Mononuclear cell (primary cell): ENCODE data around the gene FAH. TPM values are rescaled to one million over a fixed set of nuclear protein-coding genes. Genes with fewer than 3 reads are reported as not detected.

Experiments
- H3K27me3 ChIP-seq: 2 replicates; pipeline ENCODE4 v1.6.0; 2011; ENCODE audit warnings: low read length, control low read depth; ENCODE audit not compliant: insufficient read depth
- H3K4me1 ChIP-seq: 2 replicates; pipeline ENCODE4 v1.5.1; 2011; ENCODE audit warnings: mild to moderate bottlenecking, low read length, control low read depth; ENCODE audit not compliant: insufficient read depth
- H3K4me3 ChIP-seq: 2 replicates; pipeline ENCODE4 v1.5.1; 2011; ENCODE audit warnings: mild to moderate bottlenecking, low read length, moderate library complexity
- H3K9me3 ChIP-seq: 2 replicates; pipeline ENCODE4 v1.5.1; 2011; ENCODE audit warnings: low read depth, mild to moderate bottlenecking, control low read depth, low read length
- total RNA-seq: library from RNA; depleted of rRNA; stranded (reverse); fragments of >200 nt; gene quantifications from one replicate; pipeline ENCODE4 v1.2.3, GENCODE V29; 2012

The FAH gene
- total RNA-seq, 1 donor, result 4.8 TPM

DNA sequence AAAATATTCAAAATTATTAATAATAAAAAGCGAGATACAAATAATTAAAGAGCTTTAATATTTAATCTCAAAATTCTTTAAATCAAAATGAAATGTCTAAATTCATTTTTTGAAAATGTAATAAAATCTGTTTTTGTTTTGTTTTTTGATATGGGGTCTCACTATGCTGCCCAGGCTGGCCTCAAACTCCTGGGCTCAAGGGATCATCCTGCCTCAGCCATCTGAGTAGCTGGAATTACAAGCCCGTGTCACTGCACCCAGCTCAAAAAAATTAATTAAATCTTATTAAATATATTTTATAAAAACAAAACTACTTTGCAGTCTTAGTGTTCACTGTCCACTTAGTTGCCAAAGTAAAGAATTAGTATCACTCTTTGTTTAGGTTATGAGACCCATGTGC is 38.4 kb downstream of the FAH start:
- H3K4me1 ChIP-seq, result no peaks in the 10 kb centered on the region

DNA sequence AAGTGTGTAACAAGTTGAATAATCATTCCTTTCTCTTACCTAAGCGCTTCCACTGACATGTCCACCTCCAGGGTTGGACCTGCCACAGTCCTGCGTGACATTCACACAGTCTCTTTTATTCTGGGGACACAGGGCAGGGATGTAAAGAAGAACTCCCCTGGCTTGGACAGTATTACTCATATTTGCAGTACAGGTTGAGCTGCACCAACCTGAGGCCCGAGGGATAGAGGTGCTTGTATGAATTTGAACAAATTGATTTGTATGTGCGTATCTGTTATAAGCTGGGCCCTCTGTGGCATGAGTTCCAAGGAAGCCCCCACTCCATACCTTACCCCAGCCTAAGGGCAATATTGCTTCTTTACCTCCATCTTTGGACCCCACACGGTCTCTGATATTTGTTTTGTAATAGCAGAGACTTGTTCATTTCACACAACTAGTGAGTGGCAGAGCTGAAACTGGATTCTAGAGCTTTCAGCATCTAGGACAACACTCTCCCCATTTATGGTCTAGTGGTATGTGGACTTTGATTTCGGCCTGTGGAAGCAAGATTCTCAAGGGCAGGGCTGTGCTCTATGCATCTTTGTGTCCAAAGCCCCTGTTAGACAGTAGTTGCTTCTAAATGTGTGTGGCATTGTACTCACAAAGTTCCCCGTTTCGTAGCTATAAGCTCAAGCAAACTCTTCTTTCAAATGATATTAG is 39.2 kb downstream of the FAH start:
- Histone ChIP-seq H3K4me1 (no peaks in the 10 kb centered on the region), H3K4me3 (no peak overlapping the region), H3K9me3 (no peaks in the 10 kb centered on the region), H3K27me3 (no peaks in the 10 kb centered on the region)

More for the DNA sequence above, 38.4 kb downstream of the FAH start:
- no peaks in the 10 kb centered on the region for H3K27me3 ChIP-seq
- no peaks in the 10 kb centered on the region for H3K9me3 ChIP-seq
- no peak overlapping the region for H3K4me3 ChIP-seq

GRCh38 chr15:80194186-80194585 is 41.4 kb downstream of the FAH start:
- Histone ChIP-seq H3K27me3 (no peaks in the 10 kb centered on the region), H3K4me1 (no peaks in the 10 kb centered on the region), H3K4me3 (no peak overlapping the region), H3K9me3 (no peaks in the 10 kb centered on the region)

DNA sequence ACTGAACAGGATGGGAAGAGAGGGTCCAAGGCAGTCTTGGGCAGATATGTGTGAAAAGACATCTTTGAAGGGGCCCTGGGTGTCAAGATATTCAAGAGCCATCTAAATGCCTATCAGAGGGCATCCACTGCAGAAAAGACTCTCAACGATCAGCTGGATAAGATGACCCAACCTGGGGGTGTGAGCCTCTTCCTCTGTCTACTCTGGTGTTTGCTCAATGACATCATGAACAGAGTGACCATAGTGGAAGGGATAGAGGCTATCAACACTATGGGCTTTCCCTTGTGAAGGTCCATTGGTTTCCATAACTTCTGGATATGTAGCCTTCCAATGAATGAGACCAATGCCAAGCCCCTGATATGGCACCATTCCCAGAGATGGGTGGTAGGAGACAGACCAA is 42.1 kb downstream of the FAH start:
- Histone ChIP-seq H3K27me3 (no peaks in the 10 kb centered on the region), H3K4me1 (no peaks in the 10 kb centered on the region), H3K9me3 (no peaks in the 10 kb centered on the region), H3K4me3 (no peak overlapping the region)

DNA sequence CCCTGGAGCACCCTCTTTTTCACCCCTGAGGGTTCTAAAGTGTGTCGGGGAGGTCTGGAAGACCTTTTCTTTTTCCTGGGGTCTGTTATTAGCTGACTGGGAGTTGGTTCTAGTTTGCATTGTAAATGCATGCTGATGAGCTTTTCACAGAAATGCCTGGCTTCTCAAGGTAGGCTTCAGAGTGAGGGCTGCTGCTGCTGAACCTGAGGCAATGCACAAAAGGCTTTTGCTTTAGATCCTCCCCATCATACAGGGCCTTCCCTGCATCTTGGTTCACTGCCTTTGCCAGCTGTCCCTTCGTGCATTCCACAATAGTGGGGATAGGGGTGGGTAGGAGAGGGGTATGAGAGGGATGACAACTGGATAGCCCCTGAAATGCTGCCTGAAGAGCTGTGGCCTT is 46.6 kb downstream of the FAH start:
- H3K27me3 ChIP-seq, result no peaks in the 10 kb centered on the region
- no peaks in the 10 kb centered on the region for H3K9me3 ChIP-seq
- H3K4me1 ChIP-seq, result no peaks in the 10 kb centered on the region
- H3K4me3 ChIP-seq, result no peak overlapping the region

DNA sequence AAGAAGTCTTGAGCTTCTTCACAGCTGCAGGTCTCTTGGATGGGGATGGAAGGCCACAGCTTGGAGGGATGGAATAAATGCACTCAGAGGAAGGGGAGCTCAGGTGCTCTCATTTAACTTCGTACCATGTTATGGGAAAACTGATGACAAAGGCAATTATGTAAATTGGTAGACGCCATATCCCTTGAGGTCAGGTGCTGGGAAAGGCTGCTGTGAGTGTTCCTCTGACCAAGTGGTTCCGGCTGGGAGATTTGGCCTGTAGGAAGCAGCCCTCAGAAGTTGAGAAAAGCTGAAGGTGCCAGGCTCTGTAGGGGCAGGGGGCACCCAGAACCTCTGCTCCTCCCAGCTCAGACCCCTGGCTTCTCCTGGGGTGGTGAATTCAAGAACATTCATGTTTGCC is 47.1 kb downstream of the FAH start:
- no peaks in the 10 kb centered on the region for H3K27me3 ChIP-seq
- H3K4me1 ChIP-seq, result no peaks in the 10 kb centered on the region

DNA sequence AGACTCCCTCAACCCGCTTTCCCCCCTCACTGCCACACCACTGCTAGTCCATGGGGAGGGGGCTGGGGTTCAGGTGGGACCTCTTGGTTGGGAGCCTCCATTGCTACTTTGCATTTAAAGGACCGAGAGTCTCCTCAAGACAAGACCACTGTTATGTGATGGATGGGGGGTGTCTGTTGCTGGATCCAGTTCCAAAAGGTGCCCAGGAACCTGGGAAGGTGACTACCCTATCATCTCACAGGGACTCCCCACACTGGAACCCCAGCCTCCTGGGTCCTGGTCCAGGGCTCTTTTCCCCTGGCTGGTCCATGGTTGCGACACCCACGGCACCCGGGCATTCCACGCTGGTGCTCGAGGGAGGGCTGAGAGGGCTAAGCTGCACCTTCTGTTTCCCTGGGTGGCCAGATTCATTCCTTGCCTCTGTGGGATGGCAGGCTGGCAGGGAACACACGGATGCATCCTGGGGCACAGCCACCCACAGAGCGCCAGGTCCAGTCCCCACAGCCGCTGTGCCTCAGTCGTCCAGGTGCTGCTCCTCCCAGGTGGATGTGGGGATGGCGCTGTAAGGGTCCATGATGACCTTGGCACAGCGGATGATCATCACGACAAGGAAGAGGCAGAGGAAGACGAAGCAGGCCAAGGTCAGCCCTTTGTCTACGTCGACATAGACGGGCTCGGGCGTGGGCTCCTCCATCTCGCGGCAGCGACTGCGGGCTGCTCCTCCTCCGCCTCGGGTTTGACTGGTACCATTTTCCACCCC is 48.6 kb downstream of the FAH start:
- H3K4me1 ChIP-seq, result no peaks in the 10 kb centered on the region
- peaks cover under 1% of the 10 kb centered on the region for H3K27me3 ChIP-seq
- H3K4me3 ChIP-seq, result no peak overlapping the region
- no peaks in the 10 kb centered on the region for H3K9me3 ChIP-seq

More for the DNA sequence above, 47.1 kb downstream of the FAH start:
- Histone ChIP-seq H3K9me3 (no peaks in the 10 kb centered on the region), H3K4me3 (no peak overlapping the region)

DNA sequence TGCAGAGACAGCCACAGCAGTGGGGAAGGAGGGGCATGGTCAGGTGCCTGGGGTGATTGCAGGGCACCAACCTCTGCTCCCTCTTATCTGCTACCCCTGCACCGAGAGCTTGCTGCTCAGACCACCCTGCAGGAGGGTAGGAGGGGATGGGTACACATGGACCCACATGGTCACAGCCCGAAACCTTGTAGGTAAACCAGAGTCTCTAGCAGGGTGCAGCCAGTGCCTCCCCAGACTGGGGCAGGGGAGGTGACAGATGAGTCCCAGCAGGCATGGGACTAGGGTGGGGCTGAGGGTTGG is 49.2 kb downstream of the FAH start:
- Histone ChIP-seq H3K9me3 (no peaks in the 10 kb centered on the region), H3K27me3 (peaks cover 6% of the 10 kb centered on the region), H3K4me1 (no peaks in the 10 kb centered on the region), H3K4me3 (no peak overlapping the region)

GRCh38 chr15:80202641-80203360 is 50.0 kb downstream of the FAH start:
- Histone ChIP-seq H3K27me3 (peaks cover 12% of the 10 kb centered on the region), H3K9me3 (no peaks in the 10 kb centered on the region), H3K4me3 (no peak overlapping the region), H3K4me1 (no peaks in the 10 kb centered on the region)

DNA sequence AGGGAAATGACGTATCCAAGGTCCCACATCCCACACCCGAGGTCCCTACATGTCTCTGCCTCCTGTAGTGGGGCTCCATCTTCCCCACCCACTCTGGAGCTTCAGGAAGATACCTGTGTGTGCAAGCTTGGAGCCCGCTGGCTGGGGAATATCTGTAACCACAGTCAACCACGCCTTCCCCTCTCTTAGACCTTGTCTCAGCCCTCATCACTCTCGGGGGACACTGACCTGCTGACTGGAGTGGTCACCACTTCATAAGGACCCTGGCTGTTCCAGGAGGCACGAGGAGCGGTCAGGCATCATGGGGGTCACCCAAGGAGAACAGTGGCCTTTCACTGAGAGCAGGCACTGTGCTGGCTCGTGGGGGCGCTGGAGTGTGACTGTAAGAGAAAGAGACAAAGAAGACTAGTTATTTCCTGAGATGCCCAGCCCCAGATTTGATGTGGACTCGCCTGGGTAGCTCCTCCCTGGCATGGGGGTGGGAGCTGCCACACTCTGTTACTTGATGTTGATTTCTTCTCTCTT is 50.6 kb downstream of the FAH start:
- no peaks in the 10 kb centered on the region for H3K9me3 ChIP-seq
- H3K4me3 ChIP-seq, result no peak overlapping the region
- no peaks in the 10 kb centered on the region for H3K4me1 ChIP-seq
- peaks cover 12% of the 10 kb centered on the region for H3K27me3 ChIP-seq

DNA sequence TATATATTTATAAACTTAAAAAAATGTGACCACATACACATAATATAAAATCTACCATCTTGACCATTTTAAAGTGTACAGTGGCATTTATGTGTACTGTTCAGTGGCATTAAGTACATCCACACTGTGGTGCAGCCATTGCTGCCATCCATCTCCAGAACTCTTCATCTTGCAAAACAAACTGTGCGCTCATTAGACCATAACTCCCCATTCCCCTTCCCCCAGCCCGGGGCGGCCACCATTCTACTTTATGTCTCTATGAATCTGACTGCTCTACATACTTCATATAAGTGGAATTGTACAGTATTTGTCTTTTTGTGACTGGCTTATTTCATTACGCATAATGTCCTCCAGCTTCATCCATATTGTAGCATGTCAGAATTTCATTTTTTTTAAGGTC is 51.4 kb downstream of the FAH start:
- H3K4me1 ChIP-seq, result no peaks in the 10 kb centered on the region

GRCh38 chr15:80207887-80208286 is 55.1 kb downstream of the FAH start:
- Histone ChIP-seq H3K27me3 (peaks cover 14% of the 10 kb centered on the region), H3K4me3 (no peak overlapping the region), H3K4me1 (peaks cover 8% of the 10 kb centered on the region), H3K9me3 (no peaks in the 10 kb centered on the region)

More for the DNA sequence above, 51.4 kb downstream of the FAH start:
- Histone ChIP-seq H3K4me3 (no peak overlapping the region), H3K9me3 (no peaks in the 10 kb centered on the region), H3K27me3 (peaks cover 14% of the 10 kb centered on the region)

GRCh38 chr15:80208758-80209734 is 56.2 kb downstream of the FAH start:
- Histone ChIP-seq H3K9me3 (no peaks in the 10 kb centered on the region), H3K27me3 (peaks cover 18% of the 10 kb centered on the region), H3K4me1 (peaks cover 8% of the 10 kb centered on the region), H3K4me3 (no peak overlapping the region)
